ENCODE measurements around the gene PITPNC1. TPM values are rescaled to one million over a fixed set of nuclear protein-coding genes. Genes with fewer than 3 reads are reported as not detected.

PITPNC1 gene
- total and polyA plus RNA-seq, 2 donors (not counting 1 experiment from before 2014, with no cell fraction given): 4.7 to 26.1 TPM

DNA sequence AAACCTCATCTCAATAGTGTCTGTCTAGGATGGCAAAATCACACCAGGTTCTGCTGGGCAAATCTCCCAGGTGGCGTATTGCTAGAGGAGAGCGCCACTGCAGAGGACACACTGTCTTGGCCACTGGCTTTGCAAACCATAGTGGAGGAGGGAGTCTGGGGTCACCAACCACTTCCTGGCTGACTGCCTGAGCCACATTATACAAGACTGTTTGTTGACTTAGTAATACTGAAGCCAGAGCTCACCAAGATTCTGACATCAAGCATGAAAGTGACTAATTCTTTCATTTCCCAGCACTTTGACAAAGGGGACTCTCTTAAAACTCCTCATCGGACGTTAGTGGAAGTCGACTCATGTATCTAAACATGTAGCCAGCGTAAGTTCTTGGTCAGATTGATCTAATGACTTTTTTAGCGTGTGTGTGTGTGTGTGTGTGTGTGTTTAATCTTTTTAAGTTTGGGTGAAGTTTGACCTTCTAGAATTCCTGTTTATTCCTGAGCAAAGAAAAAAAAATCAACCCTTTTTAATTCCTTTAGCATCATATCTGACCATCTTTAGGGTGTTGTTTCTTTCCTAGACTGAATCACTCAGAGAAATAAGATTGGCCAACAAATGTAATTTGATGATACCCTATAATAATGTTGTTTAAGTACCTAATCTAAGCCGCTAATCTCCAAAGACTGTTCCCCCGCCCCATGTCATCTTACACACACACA lies 13.7 kb downstream of the PITPNC1 start:
- Histone ChIP-seq H2AFZ (ENCODE audit: insufficient read depth, low read depth, low read length, poor library complexity, severe bottlenecking) (no peak overlapping the region), H4K20me1 (ENCODE audit: control insufficient read depth, insufficient read depth, low read length, poor library complexity, severe bottlenecking) (no peaks in the 10 kb centered on the region), H3K4me2 (replicated peaks; ENCODE audit: low read depth, low read length, poor library complexity, severe bottlenecking) (no peak overlapping the region), H3K4me1 (ENCODE audit: control insufficient read depth in 2 of 2, insufficient read depth in 2 of 2, low read length in 2 of 2) (no peaks in the 10 kb centered on the region), H3K27me3 (replicated peaks in 1 of 4; ENCODE audit: control extremely low read depth in 1 of 4, control insufficient read depth in 3 of 4, insufficient read depth in 4 of 4, low read length in 3 of 4) (no peaks in the 10 kb centered on the region), H3K4me3 (ENCODE audit: control extremely low read depth in 1 of 5, extremely low read depth in 1 of 5, insufficient read depth in 1 of 5, low read depth in 2 of 5, low read length in 4 of 5) (no peak overlapping the region), H3K9ac (ENCODE audit: low read length) (no peak overlapping the region), H3K36me3 (replicated peaks in 1 of 2; ENCODE audit: control extremely low read depth in 1 of 2, control insufficient read depth in 1 of 2, extremely low read depth in 1 of 2, insufficient read depth in 2 of 2, low read length in 1 of 2) (no peaks in the 10 kb centered on the region), H3K79me2 (ENCODE audit: control insufficient read depth, insufficient read depth, low read length) (peaks cover 13% of the 10 kb centered on the region), H3K9me3 (ENCODE audit: control extremely low read depth in 1 of 3, control insufficient read depth in 2 of 3, insufficient read depth in 1 of 3, low read length in 2 of 3) (no peaks in the 10 kb centered on the region), H3K27ac (ENCODE audit: low read length in 2 of 2) (no peak overlapping the region)
- Mint-ChIP-seq H3K4me1 (peaks cover 20% of the 10 kb centered on the region), H3K4me3 (peak overlapping the region; percentile 61), H3K27ac (peak overlapping the region; percentile 72), H3K27me3 (no peaks in the 10 kb centered on the region), H3K9me3 (ENCODE audit: insufficient read depth) (no peaks in the 10 kb centered on the region)
- no peak for DNase-seq
- POLR2A ChIA-PET: no interaction called here
- WGBS (ENCODE audit: insufficient coverage): no CpG with 5 or more reads among the region's 9 CpGs
- no peak for TF ChIP-seq EZH2 (IDR thresholded peaks at IDR 0.05; ENCODE audit: borderline replicate concordance, insufficient read depth, low read depth, low read length, poor library complexity, severe bottlenecking)
- TF ChIP-seq, protein P1, sequence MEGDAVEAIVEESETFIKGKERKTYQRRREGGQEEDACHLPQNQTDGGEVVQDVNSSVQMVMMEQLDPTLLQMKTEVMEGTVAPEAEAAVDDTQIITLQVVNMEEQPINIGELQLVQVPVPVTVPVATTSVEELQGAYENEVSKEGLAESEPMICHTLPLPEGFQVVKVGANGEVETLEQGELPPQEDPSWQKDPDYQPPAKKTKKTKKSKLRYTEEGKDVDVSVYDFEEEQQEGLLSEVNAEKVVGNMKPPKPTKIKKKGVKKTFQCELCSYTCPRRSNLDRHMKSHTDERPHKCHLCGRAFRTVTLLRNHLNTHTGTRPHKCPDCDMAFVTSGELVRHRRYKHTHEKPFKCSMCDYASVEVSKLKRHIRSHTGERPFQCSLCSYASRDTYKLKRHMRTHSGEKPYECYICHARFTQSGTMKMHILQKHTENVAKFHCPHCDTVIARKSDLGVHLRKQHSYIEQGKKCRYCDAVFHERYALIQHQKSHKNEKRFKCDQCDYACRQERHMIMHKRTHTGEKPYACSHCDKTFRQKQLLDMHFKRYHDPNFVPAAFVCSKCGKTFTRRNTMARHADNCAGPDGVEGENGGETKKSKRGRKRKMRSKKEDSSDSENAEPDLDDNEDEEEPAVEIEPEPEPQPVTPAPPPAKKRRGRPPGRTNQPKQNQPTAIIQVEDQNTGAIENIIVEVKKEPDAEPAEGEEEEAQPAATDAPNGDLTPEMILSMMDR (IDR thresholded peaks at IDR 0.05): no peak
- peak; percentile 41 for ATAC-seq (ENCODE audit: low read depth)
- intact Hi-C loops (cut with micrococcal nuclease): no loop called here
- CTCF ChIA-PET: interaction anchor here (1.1 to 2.2 kb wide), 2 partner anchors 11 to 85 kb away, joined by 4 to 18 read pairs; no protein-coding TSS in a partner anchor

DNA sequence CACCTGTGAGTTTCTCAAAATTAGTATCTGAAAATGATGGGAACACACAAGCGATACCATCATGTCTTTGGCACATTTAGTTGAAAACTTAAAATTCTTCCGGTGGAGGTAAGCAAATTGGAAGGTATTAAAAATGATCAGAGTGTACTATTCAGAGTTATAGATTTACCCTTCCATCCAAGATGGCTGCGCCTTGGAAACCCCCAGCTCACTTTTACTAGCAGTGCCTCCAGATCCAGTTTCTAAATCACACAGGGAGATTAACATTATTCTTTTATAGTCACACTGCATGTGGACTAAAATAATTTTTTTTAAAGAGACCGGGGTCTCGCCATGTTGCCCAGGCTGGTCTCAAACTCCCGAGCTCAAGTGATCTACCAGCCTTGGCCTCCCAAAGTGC lies 15.0 kb downstream of the PITPNC1 start:
- H3K4me1 Mint-ChIP-seq: peaks cover 20% of the 10 kb centered on the region
- Histone ChIP-seq H3K4me2 (replicated peaks; ENCODE audit: low read depth, low read length, poor library complexity, severe bottlenecking) (no peak overlapping the region), H2AFZ (ENCODE audit: insufficient read depth, low read depth, low read length, poor library complexity, severe bottlenecking) (no peak overlapping the region), H3K79me2 (ENCODE audit: control insufficient read depth, insufficient read depth, low read length) (peaks cover 15% of the 10 kb centered on the region), H4K20me1 (ENCODE audit: control insufficient read depth, insufficient read depth, low read length, poor library complexity, severe bottlenecking) (no peaks in the 10 kb centered on the region), H3K27me3 (replicated peaks in 1 of 4; ENCODE audit: control extremely low read depth in 1 of 4, control insufficient read depth in 3 of 4, insufficient read depth in 4 of 4, low read length in 3 of 4) (no peaks in the 10 kb centered on the region), H3K36me3 (replicated peaks in 1 of 2; ENCODE audit: control extremely low read depth in 1 of 2, control insufficient read depth in 1 of 2, extremely low read depth in 1 of 2, insufficient read depth in 2 of 2, low read length in 1 of 2) (no peaks in the 10 kb centered on the region), H3K9me3 (ENCODE audit: control extremely low read depth in 1 of 3, control insufficient read depth in 2 of 3, insufficient read depth in 1 of 3, low read length in 2 of 3) (no peaks in the 10 kb centered on the region), H3K4me3 (ENCODE audit: control extremely low read depth in 1 of 5, extremely low read depth in 1 of 5, insufficient read depth in 1 of 5, low read depth in 2 of 5, low read length in 4 of 5) (no peak overlapping the region), H3K27ac (ENCODE audit: low read length in 2 of 2) (no peak overlapping the region), H3K4me1 (ENCODE audit: control insufficient read depth in 2 of 2, insufficient read depth in 2 of 2, low read length in 2 of 2) (no peaks in the 10 kb centered on the region), H3K9ac (ENCODE audit: low read length) (no peak overlapping the region)
- H3K9me3 Mint-ChIP-seq (ENCODE audit: insufficient read depth): no peaks in the 10 kb centered on the region
- POLR2A ChIA-PET: no interaction called here
- TF ChIP-seq, protein P1 (IDR thresholded peaks at IDR 0.05): no peak
- TF ChIP-seq EZH2 (IDR thresholded peaks at IDR 0.05; ENCODE audit: borderline replicate concordance, insufficient read depth, low read depth, low read length, poor library complexity, severe bottlenecking): no peak
- no peaks in the 10 kb centered on the region for H3K27me3 Mint-ChIP-seq
- WGBS (ENCODE audit: insufficient coverage): no CpG with 5 or more reads among the region's 6 CpGs
- no peak overlapping the region for H3K4me3 Mint-ChIP-seq
- intact Hi-C loops (cut with micrococcal nuclease): no loop called here
- DNase-seq (no peak), ATAC-seq (ENCODE audit: low read depth) (no peak)
- no peak overlapping the region for H3K27ac Mint-ChIP-seq
- CTCF ChIA-PET: no interaction called here
